AG08396 (cell line): Measurements from ENCODE around the gene FAM171A1.
A peak's percentile ranks its signal among the peaks of the same experiment; 100 is the strongest.

ENCODE experiments used
- DNase-seq: peaks from one replicate; pipeline ENCODE4 v3.0.0; 2012; ENCODE audit warnings: low spot score, mixed read lengths

Gene FAM171A1

DNA sequence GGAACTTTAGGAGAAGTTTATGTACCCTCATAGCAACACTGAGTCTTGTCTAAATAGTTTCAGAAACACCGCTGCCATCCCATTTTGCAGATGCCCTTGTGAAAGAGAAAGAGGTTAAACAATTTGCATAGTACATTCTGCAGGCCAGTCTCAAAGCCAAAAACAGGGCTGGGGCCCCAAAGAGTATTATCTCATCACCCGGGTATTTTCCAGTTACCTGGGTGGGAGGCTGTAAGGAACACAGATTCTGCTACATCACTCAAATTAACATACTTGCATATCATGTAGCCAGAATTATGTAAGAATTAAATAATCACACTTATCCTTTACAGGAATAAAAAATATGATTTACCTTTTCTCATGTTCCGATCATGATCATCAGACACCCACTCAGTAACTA lies 3.1 kb upstream of the FAM171A1 start:
- DNase-seq = no peak

DNA sequence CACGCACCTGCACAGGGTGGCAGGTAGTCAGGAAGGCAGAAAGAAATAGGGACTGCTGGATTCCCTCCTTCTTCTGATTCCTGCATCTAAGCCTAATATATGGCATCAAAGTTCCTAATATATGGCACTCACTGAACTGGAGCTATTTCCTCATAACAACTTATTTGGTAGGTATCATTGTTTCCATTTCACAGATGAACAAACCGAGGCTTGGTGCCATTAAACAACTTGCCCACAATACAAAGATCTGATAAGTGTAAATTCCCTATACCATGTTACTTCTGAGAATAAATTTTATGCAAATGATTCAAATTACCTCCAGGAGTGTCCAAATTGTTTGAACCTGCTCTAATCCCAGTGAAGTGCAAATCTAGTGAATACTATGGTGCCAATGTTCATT lies 2.1 kb upstream of the FAM171A1 start:
- DNase-seq = no peak

DNA sequence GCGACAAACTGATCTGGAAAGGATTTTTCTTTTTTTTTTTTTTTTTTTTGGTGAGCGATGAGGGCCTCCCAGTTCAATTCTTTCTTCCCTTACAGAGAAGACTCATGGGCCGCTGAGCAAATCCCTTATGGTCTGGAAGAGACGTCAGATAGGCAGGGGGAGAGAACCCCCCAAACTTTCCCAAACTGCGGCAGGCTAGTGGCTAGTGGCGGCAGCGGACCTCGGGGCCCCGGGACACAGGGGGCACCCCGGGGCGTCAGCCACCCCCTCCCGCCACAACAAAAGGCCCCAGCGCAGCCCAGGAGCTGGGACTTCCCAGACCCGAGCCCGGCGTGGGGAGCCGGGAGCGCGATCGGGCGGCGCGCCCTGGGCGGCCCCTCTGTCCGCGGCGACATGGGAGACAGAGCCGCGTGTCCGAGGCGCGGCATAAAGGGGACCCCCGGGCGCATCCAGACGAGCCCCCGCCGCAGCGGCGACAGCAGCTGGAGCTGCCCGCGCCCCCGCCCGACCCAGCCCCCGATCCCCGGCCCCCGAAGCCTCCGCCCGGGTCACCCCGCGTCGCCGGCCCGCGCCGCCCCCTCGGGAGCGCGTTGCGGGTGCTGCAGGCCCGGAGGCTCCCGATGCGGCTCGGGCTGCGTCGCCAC lies 755 bp downstream of the FAM171A1 start:
- DNase-seq = peak; percentile 64

DNA sequence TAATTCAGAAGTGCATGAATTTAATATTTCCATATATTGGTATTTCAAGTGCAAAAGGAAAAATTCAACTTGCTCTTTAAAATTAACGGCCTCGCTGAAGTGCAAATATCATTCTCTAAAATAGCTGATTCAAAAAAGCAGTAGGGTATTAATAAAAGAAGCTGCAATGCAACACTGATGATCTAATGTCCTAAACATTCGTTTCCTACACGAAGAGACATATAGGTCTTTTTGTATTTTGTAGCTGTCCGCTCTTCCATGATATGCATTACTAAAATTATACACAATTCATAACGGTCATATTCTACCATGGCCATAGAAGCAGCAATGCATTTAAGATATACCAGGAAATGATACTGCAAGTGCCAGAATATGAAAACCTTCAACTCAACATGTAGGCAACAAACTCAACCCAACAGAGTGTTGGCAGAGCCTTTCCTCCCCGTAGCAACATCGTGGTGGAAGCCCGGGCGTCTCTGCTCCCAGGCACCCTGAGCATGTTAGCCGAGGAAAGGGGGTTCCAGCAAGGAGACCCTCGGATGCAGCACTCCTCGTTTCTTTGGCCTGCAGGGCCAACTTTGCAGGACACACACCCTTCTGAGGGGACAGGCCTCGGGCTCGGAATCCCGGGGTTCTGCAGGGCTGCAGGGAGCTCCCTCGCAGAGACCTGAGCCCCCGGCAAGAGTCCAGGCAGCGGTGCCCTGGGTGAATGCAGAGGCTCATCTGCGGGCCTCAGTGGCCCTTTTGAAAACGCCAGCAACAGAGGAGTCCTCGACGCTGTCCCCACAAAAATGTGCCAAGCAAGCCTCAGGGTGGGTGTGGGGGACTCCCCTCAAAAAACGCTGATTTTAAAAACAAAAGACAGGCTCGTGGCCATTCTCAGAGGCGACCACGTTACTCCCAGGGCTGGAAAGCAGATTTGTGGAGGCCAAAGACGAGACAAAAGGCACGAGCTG lies 1.6 kb downstream of the FAM171A1 start:
- DNase-seq = peak; percentile 39

DNA sequence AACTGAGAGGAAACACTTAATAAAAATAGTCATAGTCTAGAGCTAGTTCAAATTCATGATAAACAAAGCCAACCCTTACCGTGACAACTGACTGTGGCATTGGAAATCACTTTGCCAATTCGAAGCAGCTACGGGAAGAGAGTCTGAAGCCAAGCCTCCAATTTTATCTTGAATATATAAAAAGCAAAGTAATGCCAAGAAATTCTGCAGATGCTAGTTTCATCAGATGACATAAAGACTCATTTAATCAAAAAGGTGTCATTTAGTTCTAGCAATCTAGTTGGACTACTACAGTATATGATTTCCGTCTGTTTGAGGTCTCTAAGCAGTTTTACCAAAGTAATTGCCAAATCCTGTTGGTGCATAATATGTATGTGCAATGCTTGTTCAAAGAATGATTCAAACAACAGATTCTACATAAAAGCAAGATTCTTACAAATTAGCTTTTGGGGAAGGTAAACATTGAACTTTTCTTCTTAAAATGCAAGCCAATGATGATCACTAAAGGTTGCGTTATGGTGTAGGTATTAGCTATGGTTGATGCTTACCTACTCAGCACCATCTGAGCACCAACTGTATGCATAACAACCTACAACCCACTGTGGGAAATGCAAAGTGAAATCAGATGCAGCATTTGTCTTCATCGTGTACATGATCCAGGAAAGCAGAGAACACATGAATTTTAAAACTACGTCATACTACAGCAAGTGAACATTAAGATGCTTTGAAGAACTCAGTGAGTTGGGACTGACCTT lies 2.8 kb downstream of the FAM171A1 start:
- DNase-seq = no peak

DNA sequence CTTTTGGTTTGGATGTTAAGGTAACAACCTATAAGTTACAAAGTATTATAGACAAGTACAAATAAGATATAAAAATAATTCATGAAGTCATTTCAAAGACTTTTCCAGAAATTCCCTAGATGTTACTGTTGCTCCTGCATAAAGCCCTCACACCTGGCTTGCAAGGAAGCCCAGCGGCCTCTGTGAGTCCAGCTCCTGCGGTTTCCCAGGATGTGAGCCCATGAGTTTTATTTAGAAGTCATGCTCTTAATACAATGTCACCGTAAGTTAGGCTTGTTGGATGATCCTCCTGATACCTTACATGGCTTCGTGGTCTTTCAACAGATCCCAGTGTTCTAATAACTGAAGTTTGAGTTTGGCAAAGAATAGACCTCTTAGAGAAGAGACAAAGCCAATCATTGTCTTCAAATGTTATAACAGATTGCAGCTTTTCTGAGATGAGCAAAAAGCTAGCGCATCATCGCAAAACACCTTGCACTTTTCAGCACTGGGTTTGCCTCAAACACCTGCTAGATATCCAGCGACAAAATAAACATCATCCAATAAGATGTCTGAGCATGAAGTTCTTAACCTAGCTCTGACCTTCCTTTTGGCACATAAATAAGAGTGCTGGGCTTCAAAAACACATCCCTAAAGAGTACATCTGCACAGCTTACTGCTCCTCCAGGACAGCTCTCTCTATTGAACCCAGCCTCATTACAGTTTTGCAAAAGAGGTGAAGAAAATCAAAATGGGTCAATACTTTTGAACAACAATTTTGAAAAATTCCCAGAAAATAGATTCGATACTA lies 3.6 kb downstream of the FAM171A1 start:
- no peak for DNase-seq

DNA sequence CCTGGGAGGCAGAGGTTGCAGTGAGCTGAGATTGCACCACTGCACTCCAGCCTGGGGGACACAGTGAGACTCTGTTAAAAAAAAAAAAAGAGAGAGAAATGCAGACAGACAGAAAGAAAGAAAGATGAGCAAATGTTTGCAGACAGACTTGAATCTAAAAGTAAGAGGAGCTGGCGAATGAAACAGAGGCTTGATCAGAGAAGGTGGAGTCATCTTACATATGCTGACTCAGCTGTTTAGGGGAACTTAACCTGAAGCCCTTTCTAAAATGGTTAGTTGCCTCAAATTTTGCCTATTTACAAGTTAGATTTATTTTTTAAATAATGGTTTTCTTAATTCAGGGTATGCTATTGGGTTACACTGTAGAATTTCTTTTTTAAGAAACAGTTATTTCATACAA lies 5.4 kb downstream of the FAM171A1 start:
- no peak for DNase-seq

DNA sequence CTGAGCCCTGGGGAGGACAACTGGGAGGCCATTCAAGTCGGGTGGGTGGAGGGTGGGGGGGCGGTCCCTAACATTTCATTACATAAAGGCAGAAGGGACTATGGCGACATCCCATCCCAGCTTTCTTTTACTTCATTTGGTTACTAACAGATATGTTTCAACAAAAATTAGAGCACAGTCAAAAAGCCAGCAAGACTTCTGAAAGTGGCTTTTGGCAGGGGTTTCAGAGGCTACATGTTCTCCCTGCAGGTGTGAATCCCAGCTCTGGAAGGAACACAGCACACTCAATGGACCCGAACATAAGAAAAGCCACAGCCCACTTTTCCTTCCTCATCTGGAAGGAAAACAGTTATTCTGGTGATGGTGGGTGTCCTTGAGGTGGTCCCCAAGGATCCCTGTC lies 7.1 kb downstream of the FAM171A1 start:
- DNase-seq = no peak

DNA sequence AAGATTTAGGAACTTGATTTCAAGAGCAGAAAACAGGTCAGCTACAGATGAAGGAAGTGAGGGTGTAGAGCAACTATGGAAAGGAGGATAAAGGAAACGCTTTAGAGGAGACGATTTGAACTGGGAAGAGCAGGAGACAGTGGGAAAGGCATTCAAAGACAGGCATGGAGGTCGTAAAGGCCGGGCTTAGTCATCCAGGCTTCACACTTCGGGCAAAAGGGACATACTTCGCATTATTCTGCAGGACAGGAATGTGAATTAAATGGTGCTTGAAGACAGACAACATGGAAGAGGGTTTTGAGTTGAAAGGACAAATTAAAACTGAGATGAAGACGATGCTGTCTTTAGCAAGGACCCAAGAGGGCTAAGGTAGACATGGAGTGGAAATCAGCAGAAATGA lies 8.1 kb downstream of the FAM171A1 start:
- peak; percentile 25 for DNase-seq

DNA sequence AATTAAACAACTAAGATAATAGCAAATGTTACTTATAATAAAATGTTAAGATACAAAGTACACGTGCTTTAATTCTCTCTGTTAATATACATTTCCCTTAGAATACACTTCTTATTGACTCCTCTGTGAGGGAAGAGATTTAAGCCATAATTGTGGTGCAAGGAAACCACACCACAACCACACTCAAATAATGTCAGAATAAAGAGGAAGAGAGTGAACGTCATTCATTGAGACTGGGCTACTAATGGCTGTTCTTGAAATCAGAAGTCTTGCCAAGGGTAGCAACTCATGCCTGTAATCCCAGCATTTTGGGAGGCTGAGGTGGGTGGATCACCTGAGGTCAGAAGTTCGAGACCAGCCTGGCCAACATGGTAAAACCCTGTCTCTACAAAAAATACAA lies 10.0 kb downstream of the FAM171A1 start:
- no peak for DNase-seq

DNA sequence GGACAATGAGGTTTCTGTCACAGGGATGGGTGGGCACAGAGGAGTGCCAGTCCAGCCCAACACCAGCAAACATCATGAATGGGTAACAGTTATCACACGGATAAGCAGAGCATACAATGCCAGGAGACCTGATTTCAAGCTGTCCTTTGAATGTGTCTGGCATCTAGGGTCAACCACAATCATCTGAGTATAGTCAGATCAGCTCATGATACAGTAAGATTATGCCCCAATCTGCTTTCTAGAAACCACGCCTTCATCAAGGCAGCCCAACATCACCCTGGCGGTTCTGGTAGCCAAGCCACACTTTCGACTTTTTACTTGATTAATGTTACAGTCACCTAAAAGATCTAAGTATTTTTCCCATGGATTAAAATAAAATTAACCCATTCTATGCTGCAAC lies 10.5 kb downstream of the FAM171A1 start:
- no peak for DNase-seq

DNA sequence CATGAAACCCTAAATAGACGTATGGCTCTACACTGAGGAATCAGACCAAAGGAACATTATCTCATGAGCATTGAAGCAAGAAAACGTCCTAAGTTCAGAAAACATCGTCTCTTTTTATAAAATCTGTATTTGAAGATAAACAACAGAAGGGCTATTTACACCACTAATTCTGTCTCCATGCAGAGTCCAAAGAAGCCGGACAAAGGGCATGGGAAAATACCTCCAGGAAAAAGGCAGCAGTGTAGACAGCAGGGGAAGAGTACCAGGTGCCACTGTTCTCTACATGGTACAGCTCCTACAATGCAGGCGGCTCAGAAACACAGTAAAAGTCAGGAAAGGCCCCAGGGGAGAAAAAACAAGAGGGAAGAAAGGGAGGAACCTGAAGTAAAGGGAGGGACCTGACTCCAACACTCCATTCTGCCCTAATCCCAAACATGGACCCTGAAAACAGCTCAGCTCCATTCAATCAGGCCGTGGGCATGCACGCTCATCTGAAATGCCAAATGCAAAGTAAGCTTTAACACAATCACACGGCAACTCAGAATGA lies 17.5 kb downstream of the FAM171A1 start:
- DNase-seq = no peak

DNA sequence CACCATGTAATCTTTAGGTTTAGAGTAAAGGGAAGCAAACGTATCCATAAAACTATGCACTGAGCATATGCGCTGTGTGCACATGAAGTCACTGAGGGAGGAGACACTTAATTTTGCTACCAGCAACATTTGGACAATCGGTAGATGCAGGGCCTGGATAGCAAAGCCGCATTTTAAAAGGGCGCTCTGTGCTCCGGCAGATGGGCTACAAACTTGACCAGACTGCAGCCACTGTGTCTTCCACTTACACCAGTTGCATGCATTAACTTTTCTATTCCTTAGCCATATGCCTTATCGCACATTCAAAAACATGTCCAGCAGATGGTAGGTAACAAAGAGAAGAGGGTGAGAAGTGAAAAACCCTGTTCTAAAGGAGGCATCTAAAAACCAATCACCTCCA lies 18.3 kb downstream of the FAM171A1 start:
- no peak for DNase-seq

DNA sequence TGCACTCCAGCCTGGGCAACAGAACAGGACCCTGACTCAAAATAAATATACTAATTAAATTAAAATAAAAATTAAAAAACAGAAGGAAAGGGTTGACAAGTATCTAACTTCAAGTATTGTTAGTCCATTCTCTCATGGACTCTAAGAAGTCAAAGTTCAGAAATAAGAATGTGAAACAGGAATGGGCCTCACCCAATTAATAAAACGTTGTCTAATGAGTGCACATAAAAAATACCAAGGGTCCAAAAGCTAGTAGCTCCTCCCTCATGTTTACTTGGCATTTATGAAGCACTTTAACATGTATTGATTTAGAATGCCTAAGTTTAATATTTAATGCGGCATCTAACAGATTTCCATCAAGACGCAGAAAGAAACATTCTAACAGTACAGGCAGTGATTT lies 18.9 kb downstream of the FAM171A1 start:
- no peak for DNase-seq

DNA sequence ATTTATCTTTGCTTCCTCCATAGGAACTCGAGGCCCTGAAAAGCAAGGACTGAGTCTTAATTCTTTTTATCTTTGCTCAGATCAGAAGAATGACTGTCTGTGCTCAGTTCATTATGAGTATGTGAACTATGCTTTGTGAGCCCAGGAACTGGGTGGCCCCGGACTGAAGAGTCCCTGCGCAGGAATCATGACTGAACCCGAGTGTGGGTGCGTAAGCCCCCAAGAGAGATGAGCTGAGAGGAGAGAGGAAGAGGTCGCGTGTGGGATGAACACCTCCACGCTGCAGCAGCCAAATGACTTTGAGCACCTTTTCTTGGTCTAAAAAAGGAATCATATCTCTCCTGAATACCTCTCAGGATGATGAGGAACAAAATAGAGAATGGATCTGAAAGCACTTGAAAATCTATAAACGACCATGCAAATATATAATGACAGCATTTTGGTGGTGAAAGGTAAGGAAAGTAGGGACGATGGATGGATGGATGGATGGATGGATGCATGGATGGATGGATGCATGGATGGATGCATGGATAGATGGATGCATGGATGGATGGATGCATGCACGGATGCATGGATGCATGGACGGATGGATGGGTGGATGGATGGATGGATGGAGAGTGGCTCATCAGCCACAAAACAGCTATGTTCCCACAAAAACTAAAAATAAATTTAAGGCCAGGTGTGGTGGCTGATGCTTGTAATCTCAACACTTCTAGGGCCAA lies 19.8 kb downstream of the FAM171A1 start:
- no peak for DNase-seq

DNA sequence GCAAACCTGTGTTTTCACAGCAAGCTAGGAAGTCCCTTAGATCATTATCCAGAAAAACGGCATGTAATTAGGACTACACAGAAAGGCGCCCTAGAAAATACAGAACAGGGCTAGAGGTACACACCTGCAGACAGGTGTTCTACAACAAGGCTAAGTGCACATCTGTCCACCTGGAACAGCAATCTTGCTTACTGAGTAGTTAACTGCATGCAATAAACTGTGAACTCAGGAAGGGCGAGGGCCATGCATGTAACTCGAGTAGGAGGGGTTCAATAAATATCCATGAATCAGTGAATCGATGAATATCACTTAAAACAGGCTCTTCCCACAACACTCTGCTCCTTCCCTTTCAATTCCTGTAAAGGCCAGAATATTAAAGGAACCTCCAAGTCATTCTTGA lies 22.0 kb downstream of the FAM171A1 start:
- no peak for DNase-seq

DNA sequence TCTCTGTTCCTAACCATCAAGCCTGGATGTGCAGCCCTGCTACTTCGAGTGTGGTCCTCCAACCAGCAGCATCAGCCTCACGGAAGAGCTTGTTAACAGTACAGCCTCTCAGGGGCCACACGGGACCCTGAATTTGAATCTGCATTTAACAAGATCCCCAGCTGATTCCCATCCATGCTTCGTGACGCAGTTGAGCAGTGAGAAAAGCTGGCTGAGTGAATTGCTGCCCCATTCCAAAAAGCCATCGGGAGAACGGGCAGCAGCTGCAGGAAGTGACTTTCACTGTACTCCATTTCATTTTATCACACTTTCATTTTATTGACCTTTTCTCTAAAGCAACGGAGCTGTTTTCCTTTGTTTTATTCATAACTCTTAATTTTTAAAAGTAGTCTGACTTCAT lies 22.5 kb downstream of the FAM171A1 start:
- peak; percentile 36 for DNase-seq

DNA sequence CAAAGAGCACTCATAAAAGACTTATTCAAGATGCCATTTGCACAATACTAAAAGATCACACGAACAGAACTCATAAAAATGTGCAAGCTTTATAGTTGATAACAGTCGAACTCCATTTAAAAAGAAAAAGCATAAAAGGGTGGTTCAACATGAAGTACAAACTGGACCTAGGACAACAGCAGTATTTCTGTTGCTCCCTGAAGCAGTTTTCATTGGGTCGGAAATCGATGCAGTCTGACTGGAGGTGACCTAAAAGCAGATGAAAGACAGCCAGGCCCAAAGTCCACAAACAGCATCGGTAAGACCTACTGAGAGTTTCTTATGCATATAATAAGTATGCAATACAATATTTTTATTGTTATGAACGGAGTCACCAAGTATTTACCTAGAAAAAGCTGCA lies 23.9 kb downstream of the FAM171A1 start:
- no peak for DNase-seq

DNA sequence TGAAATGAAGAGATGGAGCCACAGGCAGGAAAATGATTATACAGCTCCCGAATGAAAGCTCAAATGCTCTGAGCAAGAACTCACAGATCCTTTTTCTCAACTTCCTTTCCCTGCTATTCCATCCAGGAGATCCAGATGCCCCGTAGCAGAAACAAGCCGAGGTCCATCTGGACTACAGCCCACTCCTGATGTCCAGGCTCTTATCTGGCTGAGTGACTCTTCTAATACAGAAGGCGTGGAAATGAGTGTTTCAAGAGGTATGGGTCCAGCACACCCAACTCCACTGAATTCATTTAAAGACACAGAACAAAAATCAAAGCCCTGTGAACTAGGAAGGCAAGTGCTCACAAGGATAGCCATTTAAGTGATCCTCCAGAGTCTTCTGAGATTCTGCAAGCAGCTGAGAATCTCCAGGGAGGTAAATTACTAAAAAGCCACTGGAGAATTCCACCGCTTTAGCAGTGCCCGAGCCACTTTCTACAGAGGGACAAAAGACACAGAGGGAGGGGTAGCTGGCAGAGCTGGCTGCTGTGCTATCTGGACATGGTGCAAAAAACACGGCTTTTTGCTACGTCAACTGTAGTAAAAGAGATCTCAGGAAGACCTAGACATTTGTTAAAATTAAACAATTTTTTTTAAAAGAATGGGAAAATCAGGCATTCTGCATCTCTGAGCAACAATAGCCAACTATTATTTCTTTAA lies 24.5 kb downstream of the FAM171A1 start:
- DNase-seq = no peak

DNA sequence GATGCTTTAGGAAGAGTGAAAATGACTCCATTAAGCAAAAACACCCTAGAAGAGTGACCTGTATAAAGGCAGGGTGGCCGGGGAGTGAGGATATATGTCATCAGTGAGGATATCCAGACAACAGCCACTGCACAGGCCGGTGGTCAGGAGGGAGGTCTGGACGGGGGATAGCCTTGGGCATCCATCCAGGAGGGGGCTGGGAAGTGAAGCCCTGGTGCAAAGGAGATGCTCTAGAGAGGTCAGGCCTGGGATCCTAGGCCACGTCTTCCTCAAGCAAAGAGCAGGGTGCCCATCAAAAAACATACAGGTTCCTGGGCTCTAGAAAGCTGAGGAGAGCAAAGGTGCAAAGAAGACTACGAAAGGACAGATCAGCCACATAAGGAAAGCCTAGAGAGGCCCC lies 25.6 kb downstream of the FAM171A1 start:
- no peak for DNase-seq
